LNCaP clone FGC (cell line): ENCODE results near the gene TOR2A.
"Not testable (repeated sequence)": the region's sequence is repeated elsewhere in the genome, so short reads cannot be mapped to it uniquely, and the experiment has no call there.

ENCODE experiments used
- DNase-seq: peaks from one replicate; pipeline ENCODE4 v3.0.0-alpha.2; 2011; ENCODE audit warnings: low read depth
- H3K4me3 ChIP-seq: 2 replicates; pipeline ENCODE4 v1.5.1; 2011; ENCODE audit warnings: mild to moderate bottlenecking, low read depth, low read length, control low read depth
- TF ChIP-seq, protein P1 (sequence below): IDR thresholded peaks from 2 replicates; pipeline ENCODE4 v1.5.1; 2012; ENCODE audit warnings: mild to moderate bottlenecking; ENCODE audit not compliant: control insufficient read depth, insufficient read depth; ENCODE audit errors: extremely low read depth

Gene TOR2A

DNA sequence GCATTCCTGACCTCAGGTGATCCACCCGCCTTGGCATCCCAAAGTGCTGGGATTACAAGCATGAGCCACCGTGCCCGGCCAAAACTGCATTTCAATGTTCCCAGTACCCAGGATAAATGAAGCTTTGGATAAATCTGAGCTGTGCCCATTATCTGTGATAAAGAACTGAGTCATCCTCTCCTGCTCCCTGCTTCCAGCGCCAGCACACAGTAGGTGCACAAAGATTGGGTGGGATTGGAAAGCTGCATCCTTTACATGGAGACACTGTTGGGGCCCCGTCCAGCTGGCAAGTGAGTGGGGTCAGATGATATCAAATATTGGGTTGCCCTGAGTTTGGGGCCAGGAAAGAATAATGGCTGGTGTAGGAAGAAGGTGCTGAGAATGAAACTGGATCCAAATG, 26.0 kb upstream of the TOR2A start:
- H3K4me3 ChIP-seq: no peak overlapping the region
- TF ChIP-seq, protein P1, sequence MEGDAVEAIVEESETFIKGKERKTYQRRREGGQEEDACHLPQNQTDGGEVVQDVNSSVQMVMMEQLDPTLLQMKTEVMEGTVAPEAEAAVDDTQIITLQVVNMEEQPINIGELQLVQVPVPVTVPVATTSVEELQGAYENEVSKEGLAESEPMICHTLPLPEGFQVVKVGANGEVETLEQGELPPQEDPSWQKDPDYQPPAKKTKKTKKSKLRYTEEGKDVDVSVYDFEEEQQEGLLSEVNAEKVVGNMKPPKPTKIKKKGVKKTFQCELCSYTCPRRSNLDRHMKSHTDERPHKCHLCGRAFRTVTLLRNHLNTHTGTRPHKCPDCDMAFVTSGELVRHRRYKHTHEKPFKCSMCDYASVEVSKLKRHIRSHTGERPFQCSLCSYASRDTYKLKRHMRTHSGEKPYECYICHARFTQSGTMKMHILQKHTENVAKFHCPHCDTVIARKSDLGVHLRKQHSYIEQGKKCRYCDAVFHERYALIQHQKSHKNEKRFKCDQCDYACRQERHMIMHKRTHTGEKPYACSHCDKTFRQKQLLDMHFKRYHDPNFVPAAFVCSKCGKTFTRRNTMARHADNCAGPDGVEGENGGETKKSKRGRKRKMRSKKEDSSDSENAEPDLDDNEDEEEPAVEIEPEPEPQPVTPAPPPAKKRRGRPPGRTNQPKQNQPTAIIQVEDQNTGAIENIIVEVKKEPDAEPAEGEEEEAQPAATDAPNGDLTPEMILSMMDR: no peak
- DNase-seq: no peak

DNA sequence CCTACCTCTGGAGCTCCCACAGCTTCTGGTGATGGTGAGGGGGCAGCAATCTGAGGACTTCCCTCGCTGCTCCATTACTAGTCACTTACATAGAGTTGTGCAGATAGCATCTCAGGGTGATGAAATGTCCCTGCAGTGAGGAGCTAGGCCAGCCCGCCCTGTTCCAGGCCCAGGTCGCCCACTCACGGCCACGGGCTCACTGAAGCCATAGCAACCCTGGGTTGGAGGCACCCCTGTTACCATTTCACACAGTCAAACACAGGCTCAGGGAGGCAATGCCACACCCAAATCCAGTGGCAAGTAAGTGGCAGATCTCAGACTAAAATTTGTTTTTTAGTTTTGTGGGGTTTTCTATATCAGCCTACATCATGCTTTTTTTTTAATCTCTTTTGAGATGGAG, 23.7 kb upstream of the TOR2A start:
- TF ChIP-seq, protein P1: no peak
- no peak for DNase-seq
- no peak overlapping the region for H3K4me3 ChIP-seq

DNA sequence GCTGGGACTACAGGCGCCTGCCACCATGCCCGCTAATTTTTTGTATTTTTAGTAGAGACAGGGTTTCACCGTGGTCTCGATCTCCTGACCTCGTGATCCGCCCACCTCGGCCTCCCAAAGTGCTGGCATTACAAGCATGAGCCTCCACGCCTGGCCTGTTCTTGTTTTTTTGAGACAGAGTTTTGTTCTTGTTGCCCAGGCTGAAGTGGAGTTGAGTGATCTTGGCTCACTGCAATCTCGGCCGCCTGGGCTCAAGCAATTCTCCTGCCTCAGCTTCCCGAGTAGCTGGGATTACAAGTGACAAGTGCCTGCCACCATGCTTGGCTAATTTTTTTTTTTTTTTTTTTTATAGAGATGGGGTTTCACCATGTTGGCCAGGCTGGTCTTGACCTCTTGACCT, 21.7 kb upstream of the TOR2A start:
- H3K4me3 ChIP-seq, DNase-seq: not testable (repeated sequence)

GRCh38 chr9:127756233-127756632, 21.1 kb upstream of the TOR2A start:
- TF ChIP-seq, protein P1: no peak
- no peak for DNase-seq
- no peak overlapping the region for H3K4me3 ChIP-seq

- TF ChIP-seq, protein P1: no peak
- DNase-seq: no peak
- no peak overlapping the region for H3K4me3 ChIP-seq
Measured at GRCh38 chr9:127755061-127756060, 20.3 kb upstream of the TOR2A start.

DNA sequence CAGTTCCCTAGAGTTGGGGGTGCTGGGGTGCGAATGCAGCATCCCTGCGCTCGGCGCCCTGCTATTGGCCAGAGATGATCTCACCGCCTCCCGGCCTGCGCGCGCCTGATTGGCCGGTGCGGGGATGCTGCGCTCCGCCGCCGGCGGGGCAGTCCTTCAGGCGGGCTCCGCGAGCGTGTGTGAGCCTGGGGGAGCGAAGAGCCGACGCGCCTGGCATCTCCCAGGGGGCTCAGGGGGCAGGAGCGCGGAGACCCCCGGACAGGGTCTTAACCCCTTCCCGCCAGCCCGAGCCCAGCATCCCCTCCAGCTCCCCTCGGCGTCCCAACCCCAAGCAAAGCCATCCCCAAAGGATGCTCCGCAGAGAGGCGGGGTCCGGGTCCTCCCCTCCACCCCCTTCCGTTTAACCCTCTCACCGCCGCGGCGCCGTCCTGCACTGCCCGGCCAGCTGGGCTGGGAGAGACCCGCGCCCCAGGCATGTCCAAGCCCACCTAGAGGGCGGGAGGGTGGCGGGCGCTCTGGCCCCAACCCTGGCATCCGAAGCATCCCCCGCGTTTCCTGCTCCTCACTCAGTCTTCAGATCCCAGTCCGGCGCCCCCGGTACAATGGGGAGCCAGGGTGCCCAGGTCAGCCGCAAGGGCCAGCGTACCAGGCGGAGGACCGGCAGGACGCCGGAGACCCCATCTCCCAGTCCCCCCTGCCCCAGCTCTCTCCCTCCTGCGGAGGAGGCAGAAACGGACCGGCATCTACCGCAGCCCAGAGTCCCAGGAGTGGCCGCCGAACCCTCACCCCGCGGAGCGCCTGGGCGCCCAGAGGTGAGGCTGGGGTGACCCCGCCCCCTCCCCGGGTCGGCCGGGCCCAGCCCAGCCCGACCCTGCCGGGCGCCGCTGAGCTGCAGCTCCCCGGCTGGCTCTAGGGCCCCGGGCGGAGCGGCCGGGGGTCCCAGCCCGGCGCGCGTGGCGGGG, 19.3 kb upstream of the TOR2A start:
- no peak overlapping the region for H3K4me3 ChIP-seq
- no peak for DNase-seq
- TF ChIP-seq, protein P1: no peak

DNA sequence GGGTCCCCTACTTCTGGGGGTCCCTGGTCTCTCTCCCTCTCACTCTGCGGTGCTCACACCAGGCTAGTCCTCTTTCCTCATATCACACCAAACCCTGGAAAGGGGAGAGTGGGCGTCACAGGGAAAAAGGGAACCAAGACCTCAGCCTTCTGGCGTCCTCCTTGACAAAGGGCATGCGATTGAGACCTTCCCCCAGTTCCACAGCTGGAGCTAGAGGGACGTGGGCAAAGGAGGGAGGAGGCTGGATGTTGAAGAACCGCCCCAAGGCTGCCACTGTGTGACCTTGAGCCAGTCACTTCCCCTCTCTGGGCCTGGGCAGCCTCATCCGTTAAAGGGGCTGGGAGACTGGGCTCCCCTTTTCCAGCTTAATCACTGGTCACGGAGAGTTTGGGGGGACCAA, 18.5 kb upstream of the TOR2A start:
- H3K4me3 ChIP-seq: no peak overlapping the region
- TF ChIP-seq, protein P1: no peak
- no peak for DNase-seq
